MCF 10A (cell line): Measurements from ENCODE around the gene GAB3. TPM values are rescaled to one million over a fixed set of nuclear protein-coding genes. Genes with fewer than 3 reads are reported as not detected.

ENCODE experiments used
- BruUV-seq: library from RNA; stranded (reverse); fragments of 400-500 nt; replicated peaks from 2 replicates; lab custom pipeline; 2021; lab: Mats Ljungman, UMichigan
- CTCF ChIA-PET: fragments of 300-600 bp; sonication (Branson Sonifier 250); formaldehyde crosslinking; extraction: SDS; loops from one replicate; lab custom pipeline; 2021; ENCODE audit warnings: antibody characterized with exemption, inconsistent platforms; lab: Yijun Ruan, JAX
- POLR2A ChIA-PET: fragments of 300-600, 350-650 bp; sonication (Branson Sonifier 250); formaldehyde crosslinking; extraction: SDS; loops from one replicate; lab custom pipeline; 2020; ENCODE audit warnings: antibody characterized with exemption, inconsistent platforms; lab: Yijun Ruan, JAX
- DNase-seq: peaks from one replicate; pipeline ENCODE4 v3.0.0-alpha.2; 2018; ENCODE audit not compliant: unreplicated experiment
- H3K27ac Mint-ChIP-seq: one replicate; pipeline ENCODE4 v1.8.0; 2022; ENCODE audit warnings: mild to moderate bottlenecking, low read depth, mixed read lengths; ENCODE audit not compliant: unreplicated experiment
- H3K27me3 Mint-ChIP-seq: one replicate; pipeline ENCODE4 v1.8.0; 2022; ENCODE audit warnings: mixed read lengths; ENCODE audit not compliant: insufficient read depth, unreplicated experiment
- H3K36me3 Mint-ChIP-seq: one replicate; pipeline ENCODE4 v1.8.0; 2022; ENCODE audit warnings: mild to moderate bottlenecking, moderate library complexity, mixed read lengths; ENCODE audit not compliant: insufficient read depth, unreplicated experiment
- H3K4me1 Mint-ChIP-seq: one replicate; pipeline ENCODE4 v1.8.0; 2022; ENCODE audit warnings: mixed read lengths; ENCODE audit not compliant: insufficient read depth, unreplicated experiment
- H3K4me3 Mint-ChIP-seq: one replicate; pipeline ENCODE4 v1.8.0; 2022; ENCODE audit warnings: mild to moderate bottlenecking, moderate library complexity, mixed read lengths; ENCODE audit not compliant: unreplicated experiment
- H3K9me3 Mint-ChIP-seq: one replicate; pipeline ENCODE4 v1.8.0; 2022; ENCODE audit warnings: mixed read lengths; ENCODE audit not compliant: unreplicated experiment
- intact Hi-C: fragments of 100-400 bp; cut with micrococcal nuclease; formaldehyde crosslinking; loops from 2 replicates; pipeline ENCODE4 v1.14.1; 2022
- total RNA-seq: library from RNA; stranded (reverse); gene quantifications from 2 replicates; pipeline ENCODE4 v1.2.3, GENCODE V29; 2022
- TF ChIP-seq, protein P1 (sequence below): fragments of 200-600 bp; IDR thresholded peaks from one replicate; pipeline ENCODE4 v1.8.0; 2022; ENCODE audit warnings: antibody characterized with exemption, mild to moderate bottlenecking; ENCODE audit not compliant: unreplicated experiment

The GAB3 gene
- total RNA-seq, 1 experiment from 2014 or later, result 2.1 TPM

DNA sequence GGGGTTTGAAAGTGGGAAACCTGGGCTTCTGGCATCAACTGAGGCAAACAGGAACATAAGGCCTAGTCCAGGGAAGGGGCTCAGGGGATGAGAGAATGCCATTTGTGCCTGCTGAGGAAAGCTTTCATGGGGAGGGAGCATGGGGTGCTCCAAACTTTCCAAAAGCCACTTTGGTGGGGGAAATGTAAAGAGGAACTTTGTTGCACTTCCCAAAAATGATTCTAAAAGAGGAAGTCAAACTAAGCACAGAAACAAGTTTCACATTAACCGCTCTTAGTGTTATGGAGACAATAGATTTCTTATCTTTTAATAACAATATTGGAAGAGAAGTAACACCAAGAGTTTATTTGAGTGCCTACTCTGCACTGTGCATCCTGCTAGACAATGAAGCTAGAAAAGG lies 32.3 kb downstream of the GAB3 start:
- Mint-ChIP-seq H3K9me3 (no peaks in the 10 kb centered on the region), H3K36me3 (peaks cover 5% of the 10 kb centered on the region), H3K27me3 (no peaks in the 10 kb centered on the region), H3K4me1 (peaks cover 30% of the 10 kb centered on the region), H3K27ac (no peak overlapping the region), H3K4me3 (no peak overlapping the region)
- no peak for DNase-seq
- BruUV-seq, result no TSS peak
- CTCF ChIA-PET, result interaction anchor here (0.6 to 5.2 kb wide), 5 partner anchors 12 to 1338 kb away, joined by 3 to 35 read pairs (median 5); partner anchors contain the start of gene GAB3
- TF ChIP-seq, protein P1, sequence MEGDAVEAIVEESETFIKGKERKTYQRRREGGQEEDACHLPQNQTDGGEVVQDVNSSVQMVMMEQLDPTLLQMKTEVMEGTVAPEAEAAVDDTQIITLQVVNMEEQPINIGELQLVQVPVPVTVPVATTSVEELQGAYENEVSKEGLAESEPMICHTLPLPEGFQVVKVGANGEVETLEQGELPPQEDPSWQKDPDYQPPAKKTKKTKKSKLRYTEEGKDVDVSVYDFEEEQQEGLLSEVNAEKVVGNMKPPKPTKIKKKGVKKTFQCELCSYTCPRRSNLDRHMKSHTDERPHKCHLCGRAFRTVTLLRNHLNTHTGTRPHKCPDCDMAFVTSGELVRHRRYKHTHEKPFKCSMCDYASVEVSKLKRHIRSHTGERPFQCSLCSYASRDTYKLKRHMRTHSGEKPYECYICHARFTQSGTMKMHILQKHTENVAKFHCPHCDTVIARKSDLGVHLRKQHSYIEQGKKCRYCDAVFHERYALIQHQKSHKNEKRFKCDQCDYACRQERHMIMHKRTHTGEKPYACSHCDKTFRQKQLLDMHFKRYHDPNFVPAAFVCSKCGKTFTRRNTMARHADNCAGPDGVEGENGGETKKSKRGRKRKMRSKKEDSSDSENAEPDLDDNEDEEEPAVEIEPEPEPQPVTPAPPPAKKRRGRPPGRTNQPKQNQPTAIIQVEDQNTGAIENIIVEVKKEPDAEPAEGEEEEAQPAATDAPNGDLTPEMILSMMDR, result no peak
- POLR2A ChIA-PET, result interaction anchor here (0.8 to 5.0 kb wide), 8 partner anchors 11 to 123 kb away, joined by 3 to 37 read pairs (median 4); no protein-coding TSS in a partner anchor
- intact Hi-C loops, result no loop called here

DNA sequence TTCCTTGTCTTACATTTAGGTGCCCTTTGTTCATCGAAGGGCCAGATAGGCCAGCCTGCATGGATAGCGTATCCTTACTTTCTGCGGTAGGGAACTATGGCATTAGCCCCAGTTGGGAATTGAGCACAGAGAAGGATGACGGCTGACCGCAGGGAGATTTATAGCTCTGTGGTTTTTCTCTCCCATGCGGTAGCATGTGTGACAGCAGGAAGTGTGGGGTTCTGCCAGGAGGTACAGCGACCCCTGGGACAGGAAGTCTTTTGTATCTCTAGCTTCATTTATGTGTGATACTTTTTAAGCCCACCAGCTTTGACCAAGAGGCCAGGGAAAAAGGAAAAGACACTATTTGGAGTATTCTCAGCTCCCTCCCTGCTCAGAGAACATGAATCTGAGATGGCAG lies 33.1 kb downstream of the GAB3 start:
- Mint-ChIP-seq H3K4me1 (peaks cover 31% of the 10 kb centered on the region), H3K27ac (no peak overlapping the region), H3K27me3 (no peaks in the 10 kb centered on the region), H3K4me3 (no peak overlapping the region), H3K36me3 (peaks cover 5% of the 10 kb centered on the region), H3K9me3 (no peaks in the 10 kb centered on the region)
- intact Hi-C loops, result no loop called here
- ChIA-PET CTCF (interaction anchor here (0.7 to 5.2 kb wide), 4 partner anchors 13 to 1337 kb away, joined by 3 to 35 read pairs (median 18); partner anchors contain the start of gene GAB3), POLR2A (interaction anchor here (0.8 to 5.0 kb wide), 5 partner anchors 12 to 114 kb away, joined by 3 to 37 read pairs (median 4); no protein-coding TSS in a partner anchor)
- BruUV-seq, result no TSS peak
- DNase-seq, result no peak
- TF ChIP-seq, protein P1, result no peak

DNA sequence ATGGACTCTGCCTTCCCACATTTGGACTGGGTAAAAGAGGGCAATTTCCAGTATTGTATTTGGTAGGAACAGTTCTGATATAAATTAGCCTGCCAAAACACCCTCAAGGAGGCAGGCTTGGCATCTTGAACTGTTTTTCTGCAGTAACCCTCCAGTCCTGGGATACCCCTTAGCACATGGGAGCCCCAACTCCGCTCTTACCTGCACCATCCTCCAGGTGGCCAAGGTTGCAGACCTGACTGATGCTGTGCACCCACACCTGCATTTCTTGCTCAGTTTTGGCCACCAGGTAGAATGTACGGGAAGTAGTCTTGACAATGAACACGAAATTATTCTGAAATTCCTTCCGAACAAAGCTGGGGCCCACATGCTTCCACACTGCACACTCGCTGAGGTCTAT lies 35.1 kb downstream of the GAB3 start:
- no TSS peak for BruUV-seq
- ChIA-PET POLR2A (interaction anchor here (1.2 to 1.7 kb wide), 2 partner anchors 12 to 14 kb away, joined by 3 read pairs; no protein-coding TSS in a partner anchor), CTCF (interaction anchor here (1.0 to 5.2 kb wide), 5 partner anchors 9 to 125 kb away, joined by 3 to 35 read pairs (median 3); no protein-coding TSS in a partner anchor)
- intact Hi-C loops, result loop anchor here (1.0 kb wide), 2 partner anchors 32 to 125 kb away; no protein-coding TSS in a partner anchor
- Mint-ChIP-seq H3K27ac (no peak overlapping the region), H3K4me3 (no peak overlapping the region), H3K9me3 (no peaks in the 10 kb centered on the region), H3K4me1 (peaks cover 42% of the 10 kb centered on the region), H3K27me3 (no peaks in the 10 kb centered on the region), H3K36me3 (peaks cover 5% of the 10 kb centered on the region)
- DNase-seq, result no peak
- TF ChIP-seq, protein P1, result no peak

- ChIA-PET CTCF (no interaction called here), POLR2A (no interaction called here)
- intact Hi-C loops, result loop anchor here (1.0 kb wide), 2 partner anchors 33 to 126 kb away; no protein-coding TSS in a partner anchor
- no peaks in the 10 kb centered on the region for H3K9me3 Mint-ChIP-seq
- no TSS peak for BruUV-seq
- TF ChIP-seq, protein P1, result peak; percentile 79
- H3K4me3 Mint-ChIP-seq, result no peak overlapping the region
- no peaks in the 10 kb centered on the region for H3K27me3 Mint-ChIP-seq
- H3K27ac Mint-ChIP-seq, result no peak overlapping the region
- H3K36me3 Mint-ChIP-seq, result peaks cover 5% of the 10 kb centered on the region
- peaks cover 42% of the 10 kb centered on the region for H3K4me1 Mint-ChIP-seq
- peak; percentile 80 for DNase-seq
Observed at GRCh38 chrX:154714925-154715324, 36.0 kb downstream of the GAB3 start.
